Stomach (tissue), 19 donors: ENCODE measurements around the gene RASAL2. TPM values are rescaled to one million over a fixed set of nuclear protein-coding genes. Genes with fewer than 3 reads are reported as not detected.

ENCODE experiments used
- DNase-seq, 2 donors: peaks; one replicate each; pipeline versions ENCODE4 v3.0.0 to v3.0.0-alpha.2; 2013 to 2019
- H3K27ac ChIP-seq, 5 donors: fragments of 200-600 bp in 4 of 5; sonication (generic) in 4 of 5; one replicate each; pipeline ENCODE4 v1.5.1; 2013 to 2019; ENCODE audit warnings: mild to moderate bottlenecking in 1 of 5, moderate library complexity in 1 of 5
- H3K27me3 ChIP-seq, 3 donors: fragments of 200-600 bp; sonication (generic); one replicate each; pipeline ENCODE4 v1.5.1; 2017 to 2019; ENCODE audit warnings: mixed run types in 1 of 3
- H3K36me3 ChIP-seq, 4 donors: fragments of 200-600 bp; sonication (generic); 1 replicate in 3 of 4; 2 replicates in 1 of 4; pipeline ENCODE4 v1.5.1; 2016 to 2019
- H3K4me1 ChIP-seq, 4 donors: fragments of 200-600 bp; sonication (generic); one replicate each; pipeline ENCODE4 v1.5.1; 2016 to 2019
- H3K4me3 ChIP-seq, 4 donors: fragments of 200-600 bp; sonication (generic) in 3 of 4; one replicate each; pipeline ENCODE4 v1.5.1; 2016 to 2019; ENCODE audit warnings: mild to moderate bottlenecking in 1 of 4
- H3K9me3 ChIP-seq, 4 donors: fragments of 200-600 bp; sonication (generic); one replicate each; pipeline ENCODE4 v1.5.1; 2016 to 2019
- EP300 ChIP-seq: sonication (generic); formaldehyde crosslinking; IDR thresholded peaks from one replicate; pipeline ENCODE4 v1.6.1; 2017; ENCODE audit warnings: antibody characterized with exemption
- POLR2A ChIP-seq, 4 donors: fragments of 450-650 bp; IDR thresholded peaks; one replicate each; pipeline ENCODE4 v1.6.1; 2016; ENCODE audit warnings: antibody characterized with exemption in 4 of 4, control low read depth in 2 of 4, mild to moderate bottlenecking in 1 of 4, moderate library complexity in 1 of 4
- POLR2AphosphoS5 ChIP-seq, 3 donors: sonication (generic); formaldehyde crosslinking; IDR thresholded peaks; one replicate each; pipeline ENCODE4 v1.6.1; 2016; ENCODE audit warnings: antibody characterized with exemption in 3 of 3
- WGBS, 5 donors: extraction: QIAGEN DNeasy Blood & Tissue Kit in 3 of 5; methylation state at CpG; one replicate each; pipeline versions ENCODE4 v1.1.5 to v1.1.7; 2013 to 2018; 5-methylcytosine and 5-hydroxymethylcytosine counted together
- intact Hi-C: fragments of 100-400 bp; cut with DNase I; formaldehyde crosslinking; loops from one replicate; pipeline ENCODE4 v1.15.1; 2023; ENCODE audit warnings: low total_unique reads
- long read RNA-seq, 10 donors: transcript quantifications; one replicate each; lab custom pipeline, GENCODE V29; 2026
- polyA plus RNA-seq, 3 donors: library from polyadenylated mRNA; stranded (reverse); fragments of 200-250 nt; gene quantifications; one replicate each; pipeline ENCODE4 v1.2.3, GENCODE V29; 2013
- total RNA-seq, 5 donors: library from RNA; depleted of rRNA; stranded (reverse); fragments of >200 nt; gene quantifications; one replicate each; pipeline versions ENCODE4 v1.1.0 to v1.2.3, GENCODE V29; 2014 to 2016
- TF ChIP-seq, protein P1 (sequence below), 7 experiments: fragments of 450-650 bp in 4 of 7; fragments of 200-600 bp in 3 of 7; sonication (generic) in 3 of 7; IDR thresholded peaks; one replicate each; pipeline ENCODE4 v1.5.1; 2016 to 2019; ENCODE audit warnings: antibody characterized with exemption in 7 of 7, control low read depth in 2 of 7, mild to moderate bottlenecking in 1 of 7
- donor health status: healthy with polysubstance abuse.
- donor health status: Bipolar disorder and iron deficiency.
- donor health status: healthy.

The RASAL2 gene
- 10 to 100 TPM in 4 of 5 donors, 1 to 10 TPM in 1; 9.9 to 47.5 (median 23.1) TPM for total RNA-seq
- 1 to 10 TPM; 1.2 to 2.9 (median 2.0) TPM for polyA plus RNA-seq
- long read RNA-seq, donor 1, partial matches to known transcripts, result 0 of 2 reads
- long read RNA-seq, donor 1, other reads (novel, unspliced or antisense), result 0 of 2 reads
- long read RNA-seq, donor 2, result 0 reads
- long read RNA-seq, donor 3, result 0 reads
- long read RNA-seq, donor 4, result 0 reads
- long read RNA-seq, donor 5, partial matches to known transcripts, result 0 of 4 reads
- long read RNA-seq, donor 5, other reads (novel, unspliced or antisense), result 0 of 4 reads
- long read RNA-seq, donor 6, result 0 reads
- long read RNA-seq, donor 7, partial matches to known transcripts, result 0 of 1 reads
- long read RNA-seq, donor 7, other reads (novel, unspliced or antisense), result 0 of 1 reads
- long read RNA-seq, donor 8, result 0 reads
- long read RNA-seq, donor 9, partial matches to known transcripts, result 0 of 3 reads
- long read RNA-seq, donor 9, other reads (novel, unspliced or antisense), result 0 of 3 reads
- long read RNA-seq, donor 10, result 0 reads

GRCh38 chr1:178093951-178094738 lies at the start of gene RASAL2:
TSS of gene RASAL2 (plus strand) at chr1:178094104. CDS start at chr1:178094493, 389 bp downstream.
- peak; percentile 62 to 89 for DNase-seq
- intact Hi-C loops, result no loop called here
- 1 to 3% (median 2%) methylated on average over 8 to 81 of the region's 82 CpGs for WGBS, 5 donors

GRCh38 chr1:178046591-178047270 lies 47.2 kb upstream of the RASAL2 start:
- Histone ChIP-seq H3K4me1 (peaks cover 0 to 6% (median 2%) of the 10 kb centered on the region in 4 donors), H3K27ac (no peak overlapping the region), H3K4me3 (no peak overlapping the region), H3K27me3 (no peaks in the 10 kb centered on the region), H3K9me3 (peaks cover 0 to 15% (median 3%) of the 10 kb centered on the region in 4 donors), H3K36me3 (no peaks in the 10 kb centered on the region)
- intact Hi-C loops, result no loop called here
- WGBS, 5 donors, result 24 to 55% (median 38%) methylated on average over 1 of the region's 1 CpG
- no peak for DNase-seq
- TF ChIP-seq POLR2A (IDR thresholded peaks at IDR 0.05), result no peak
- no peak for TF ChIP-seq EP300
- no peak for TF ChIP-seq POLR2AphosphoS5 (IDR thresholded peaks at IDR 0.05)
- TF ChIP-seq, protein P1, sequence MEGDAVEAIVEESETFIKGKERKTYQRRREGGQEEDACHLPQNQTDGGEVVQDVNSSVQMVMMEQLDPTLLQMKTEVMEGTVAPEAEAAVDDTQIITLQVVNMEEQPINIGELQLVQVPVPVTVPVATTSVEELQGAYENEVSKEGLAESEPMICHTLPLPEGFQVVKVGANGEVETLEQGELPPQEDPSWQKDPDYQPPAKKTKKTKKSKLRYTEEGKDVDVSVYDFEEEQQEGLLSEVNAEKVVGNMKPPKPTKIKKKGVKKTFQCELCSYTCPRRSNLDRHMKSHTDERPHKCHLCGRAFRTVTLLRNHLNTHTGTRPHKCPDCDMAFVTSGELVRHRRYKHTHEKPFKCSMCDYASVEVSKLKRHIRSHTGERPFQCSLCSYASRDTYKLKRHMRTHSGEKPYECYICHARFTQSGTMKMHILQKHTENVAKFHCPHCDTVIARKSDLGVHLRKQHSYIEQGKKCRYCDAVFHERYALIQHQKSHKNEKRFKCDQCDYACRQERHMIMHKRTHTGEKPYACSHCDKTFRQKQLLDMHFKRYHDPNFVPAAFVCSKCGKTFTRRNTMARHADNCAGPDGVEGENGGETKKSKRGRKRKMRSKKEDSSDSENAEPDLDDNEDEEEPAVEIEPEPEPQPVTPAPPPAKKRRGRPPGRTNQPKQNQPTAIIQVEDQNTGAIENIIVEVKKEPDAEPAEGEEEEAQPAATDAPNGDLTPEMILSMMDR (IDR thresholded peaks at IDR 0.05), result no peak

More at GRCh38 chr1:178093951-178094738, at the start of gene RASAL2:
- H3K9me3 ChIP-seq, result no peaks in the 10 kb centered on the region
- H3K27ac ChIP-seq, result peak within 1 kb of the TSS; percentile 89 to 95 (median 93)
- H3K27me3 ChIP-seq, result no peaks in the 10 kb centered on the region
- no peaks in the 10 kb centered on the region for H3K36me3 ChIP-seq
- peak within 1 kb of the TSS; percentile 85 to 98 (median 91) for H3K4me3 ChIP-seq
- TF ChIP-seq POLR2AphosphoS5 (IDR thresholded peaks at IDR 0.05), result peak in 1 of 3 donors; percentile 1
- TF ChIP-seq EP300, result no peak
- TF ChIP-seq, protein P1 (IDR thresholded peaks at IDR 0.05), result peak in 1 of 7 experiments; percentile 6
- TF ChIP-seq POLR2A (IDR thresholded peaks at IDR 0.05), result no peak
- peaks cover 5 to 54% (median 32%) of the 10 kb centered on the region in 4 donors for H3K4me1 ChIP-seq

GRCh38 chr1:178047403-178048093 lies 46.4 kb upstream of the RASAL2 start:
- DNase-seq, result no peak
- 16 to 41% (median 32%) methylated on average over 2 of the region's 2 CpGs for WGBS, 5 donors
- no peaks in the 10 kb centered on the region for H3K27me3 ChIP-seq
- peaks cover 0 to 6% (median 2%) of the 10 kb centered on the region in 4 donors for H3K4me1 ChIP-seq
- H3K9me3 ChIP-seq, result peaks cover 0 to 15% (median 3%) of the 10 kb centered on the region in 4 donors
- TF ChIP-seq, protein P1 (IDR thresholded peaks at IDR 0.05), result no peak
- no peak for TF ChIP-seq EP300
- no peak for TF ChIP-seq POLR2AphosphoS5 (IDR thresholded peaks at IDR 0.05)
- no peak for TF ChIP-seq POLR2A (IDR thresholded peaks at IDR 0.05)
- intact Hi-C loops, result no loop called here
- H3K4me3 ChIP-seq, result no peak overlapping the region
- no peak overlapping the region for H3K27ac ChIP-seq
- no peaks in the 10 kb centered on the region for H3K36me3 ChIP-seq
